PC-9 (cell line): ENCODE data around the gene CHRNG. TPM values are rescaled to one million over a fixed set of nuclear protein-coding genes. Genes with fewer than 3 reads are reported as not detected.

Source experiments
- BruUV-seq: library from RNA; stranded (reverse); fragments of 400-500 nt; replicated peaks from 2 replicates; lab custom pipeline; 2021; lab: Mats Ljungman, UMichigan
- CTCF ChIA-PET: fragments of 300-600 bp; sonication (Branson Sonifier 250); formaldehyde crosslinking; loops from one replicate; lab custom pipeline; 2022; ENCODE audit warnings: antibody characterized with exemption; lab: Charles Lee
- POLR2A ChIA-PET: fragments of 300-600 bp; sonication (Branson Sonifier 250); formaldehyde crosslinking; loops from one replicate; lab custom pipeline; 2022; ENCODE audit warnings: antibody characterized with exemption; ENCODE audit not compliant: unreplicated experiment; lab: Charles Lee
- DNase-seq, 2 experiments: peaks; one replicate each; pipeline versions ENCODE4 v3.0.0 to v3.0.0-alpha.2; 2015 to 2022; ENCODE audit warnings: mixed read lengths in 1 of 2
- H2AFZ ChIP-seq: fragments of 200-600 bp; sonication (generic); 2 replicates; pipeline ENCODE4 v1.8.1; 2017; ENCODE audit warnings: antibody characterized with exemption
- H3F3A ChIP-seq: fragments of 200-600 bp; sonication (generic); 2 replicates; pipeline ENCODE4 v1.8.1; 2017; ENCODE audit warnings: antibody characterized with exemption, mild to moderate bottlenecking, low read depth; ENCODE audit not compliant: insufficient read depth
- H3K27ac ChIP-seq: fragments of 200-600 bp; sonication (generic); 2 replicates; pipeline ENCODE4 v1.6.1; 2016; ENCODE audit warnings: mixed run types
- H3K27me3 ChIP-seq: fragments of 200-600 bp; sonication (generic); 2 replicates; pipeline ENCODE4 v1.6.1; 2016; ENCODE audit warnings: low read depth, mixed run types; ENCODE audit not compliant: insufficient read depth
- H3K36me3 ChIP-seq: fragments of 200-600 bp; sonication (generic); 2 replicates; pipeline ENCODE4 v1.6.1; 2016; ENCODE audit warnings: low read depth, mixed run types
- H3K4me1 ChIP-seq: fragments of 200-600 bp; sonication (generic); replicated peaks from 2 replicates; pipeline ENCODE4 v1.6.1; 2016; ENCODE audit warnings: mixed run types; ENCODE audit not compliant: insufficient read depth
- H3K4me2 ChIP-seq: fragments of 200-600 bp; sonication (generic); 2 replicates; pipeline ENCODE4 v1.6.1; 2017; ENCODE audit warnings: mixed run types
- H3K4me3 ChIP-seq: fragments of 200-600 bp; sonication (generic); 2 replicates; pipeline ENCODE4 v1.6.1; 2016; ENCODE audit warnings: mixed run types
- H3K79me2 ChIP-seq: fragments of 200-600 bp; sonication (generic); 2 replicates; pipeline ENCODE4 v1.6.1; 2017; ENCODE audit warnings: low read depth, mixed run types
- H3K9me2 ChIP-seq: fragments of 200-600 bp; sonication (generic); 2 replicates; pipeline ENCODE4 v1.8.1; 2017; ENCODE audit warnings: mild to moderate bottlenecking; ENCODE audit not compliant: insufficient read depth
- H3K9me3 ChIP-seq: fragments of 200-600 bp; sonication (generic); 2 replicates; pipeline ENCODE4 v1.8.1; 2016; ENCODE audit warnings: low read depth; ENCODE audit not compliant: insufficient read depth
- H4K20me1 ChIP-seq: fragments of 200-600 bp; sonication (generic); 2 replicates; pipeline ENCODE4 v1.8.1; 2017; ENCODE audit not compliant: insufficient read depth
- EZH2 ChIP-seq: fragments of 200-600 bp; sonication (generic); IDR thresholded peaks from 2 replicates; pipeline ENCODE4 v1.8.0; 2017; ENCODE audit warnings: antibody characterized with exemption, low read depth
- intact Hi-C: fragments of 100-400 bp; cut with micrococcal nuclease; formaldehyde crosslinking; loops from one replicate; pipeline ENCODE4 v1.10.0; 2022; ENCODE audit not compliant: unreplicated experiment
- total RNA-seq: library from RNA; stranded (reverse); gene quantifications from 2 replicates; pipeline ENCODE4 v1.2.3, GENCODE V29; 2021
- TF ChIP-seq, protein P1 (sequence below): fragments of 200-600 bp; sonication (generic); conservative IDR thresholded peaks from 2 replicates; pipeline ENCODE4 v1.6.1; 2017; ENCODE audit warnings: mixed run types, antibody characterized with exemption, mild to moderate bottlenecking, moderate library complexity

CHRNG gene
- total RNA-seq, 1 experiment from 2014 or later = not detected

DNA sequence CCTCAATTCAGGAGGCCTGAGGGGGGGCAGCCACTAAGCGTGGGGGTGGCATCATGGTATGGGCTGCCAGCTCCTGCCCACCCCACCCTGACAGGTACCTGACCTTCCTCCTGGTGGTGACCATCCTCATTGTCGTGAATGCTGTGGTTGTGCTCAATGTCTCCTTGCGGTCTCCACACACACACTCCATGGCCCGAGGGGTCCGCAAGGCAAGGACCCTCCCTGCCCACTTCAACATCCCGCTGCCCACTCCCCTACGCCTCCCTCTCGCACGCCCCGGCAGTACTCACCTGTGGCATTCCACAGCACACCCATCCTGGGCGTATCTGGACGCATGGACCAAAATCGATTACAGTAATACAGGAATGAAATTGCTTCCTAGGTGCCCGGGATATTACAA is 4.0 kb downstream of the CHRNG start:
- no peak for DNase-seq
- no peak overlapping the region for H2AFZ ChIP-seq
- no peaks in the 10 kb centered on the region for H4K20me1 ChIP-seq
- H3K27ac ChIP-seq = no peak overlapping the region
- H3K27me3 ChIP-seq = no peaks in the 10 kb centered on the region
- TF ChIP-seq, protein P1, sequence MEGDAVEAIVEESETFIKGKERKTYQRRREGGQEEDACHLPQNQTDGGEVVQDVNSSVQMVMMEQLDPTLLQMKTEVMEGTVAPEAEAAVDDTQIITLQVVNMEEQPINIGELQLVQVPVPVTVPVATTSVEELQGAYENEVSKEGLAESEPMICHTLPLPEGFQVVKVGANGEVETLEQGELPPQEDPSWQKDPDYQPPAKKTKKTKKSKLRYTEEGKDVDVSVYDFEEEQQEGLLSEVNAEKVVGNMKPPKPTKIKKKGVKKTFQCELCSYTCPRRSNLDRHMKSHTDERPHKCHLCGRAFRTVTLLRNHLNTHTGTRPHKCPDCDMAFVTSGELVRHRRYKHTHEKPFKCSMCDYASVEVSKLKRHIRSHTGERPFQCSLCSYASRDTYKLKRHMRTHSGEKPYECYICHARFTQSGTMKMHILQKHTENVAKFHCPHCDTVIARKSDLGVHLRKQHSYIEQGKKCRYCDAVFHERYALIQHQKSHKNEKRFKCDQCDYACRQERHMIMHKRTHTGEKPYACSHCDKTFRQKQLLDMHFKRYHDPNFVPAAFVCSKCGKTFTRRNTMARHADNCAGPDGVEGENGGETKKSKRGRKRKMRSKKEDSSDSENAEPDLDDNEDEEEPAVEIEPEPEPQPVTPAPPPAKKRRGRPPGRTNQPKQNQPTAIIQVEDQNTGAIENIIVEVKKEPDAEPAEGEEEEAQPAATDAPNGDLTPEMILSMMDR = no peak
- TF ChIP-seq EZH2 = no peak
- H3K9me2 ChIP-seq = no peaks in the 10 kb centered on the region
- H3K36me3 ChIP-seq = peaks cover 3% of the 10 kb centered on the region; the same call in 1 of the 2 replicates
- no peaks in the 10 kb centered on the region for H3F3A ChIP-seq
- no peaks in the 10 kb centered on the region for H3K9me3 ChIP-seq
- peaks cover 20% of the 10 kb centered on the region for H3K79me2 ChIP-seq
- H3K4me2 ChIP-seq = no peak overlapping the region
- ChIA-PET POLR2A (no interaction called here), CTCF (no interaction called here)
- intact Hi-C loops = no loop called here
- H3K4me3 ChIP-seq = no peak overlapping the region
- no peaks in the 10 kb centered on the region for H3K4me1 ChIP-seq
- no TSS peak for BruUV-seq

GRCh38 chr2:232543928-232544631 is 4.6 kb downstream of the CHRNG start:
- no peak overlapping the region for H3K27ac ChIP-seq
- H3K4me3 ChIP-seq = no peak overlapping the region
- H3K4me1 ChIP-seq = peaks cover under 1% of the 10 kb centered on the region
- H3K9me2 ChIP-seq = no peaks in the 10 kb centered on the region
- H4K20me1 ChIP-seq = no peaks in the 10 kb centered on the region
- TF ChIP-seq, protein P1 = no peak
- no peak for TF ChIP-seq EZH2
- no peak overlapping the region for H3K4me2 ChIP-seq
- no peak overlapping the region for H2AFZ ChIP-seq
- peaks cover 3% of the 10 kb centered on the region; the same call in 1 of the 2 replicates for H3K36me3 ChIP-seq
- no peak for DNase-seq
- H3F3A ChIP-seq = no peaks in the 10 kb centered on the region
- CTCF ChIA-PET = no interaction called here
- H3K27me3 ChIP-seq = no peaks in the 10 kb centered on the region
- no TSS peak for BruUV-seq
- H3K9me3 ChIP-seq = no peaks in the 10 kb centered on the region
- peaks cover 26% of the 10 kb centered on the region for H3K79me2 ChIP-seq
- POLR2A ChIA-PET = no interaction called here
- intact Hi-C loops = no loop called here

GRCh38 chr2:232544674-232545073 is 5.2 kb downstream of the CHRNG start:
- no peak for TF ChIP-seq EZH2
- TF ChIP-seq, protein P1 = no peak

More at GRCh38 chr2:232544674-232545073, 5.2 kb downstream of the CHRNG start:
- H3K9me2 ChIP-seq = no peaks in the 10 kb centered on the region
- H3K27me3 ChIP-seq = no peaks in the 10 kb centered on the region
- peaks cover 32% of the 10 kb centered on the region for H3K79me2 ChIP-seq
- H3K4me3 ChIP-seq = no peak overlapping the region
- CTCF ChIA-PET = no interaction called here
- no peak overlapping the region for H3K27ac ChIP-seq
- no peak overlapping the region for H2AFZ ChIP-seq
- no peaks in the 10 kb centered on the region for H3F3A ChIP-seq
- POLR2A ChIA-PET = no interaction called here
- H3K36me3 ChIP-seq = peaks cover 3% of the 10 kb centered on the region; the same call in 1 of the 2 replicates
- no TSS peak for BruUV-seq
- intact Hi-C loops = no loop called here
- H3K4me2 ChIP-seq = no peak overlapping the region
- DNase-seq = no peak
- H4K20me1 ChIP-seq = no peaks in the 10 kb centered on the region
- no peaks in the 10 kb centered on the region for H3K9me3 ChIP-seq
- H3K4me1 ChIP-seq = peaks cover 5% of the 10 kb centered on the region
